Neuronal stem cell (in vitro differentiated cells): ENCODE data around the gene MICAL3.

Experiments used
- DNase-seq: peaks from one replicate; pipeline ENCODE4 v3.0.0-alpha.2; 2013; ENCODE audit warnings: low spot score
- H2AFZ ChIP-seq: one replicate; pipeline ENCODE4 v1.6.1; 2013; ENCODE audit warnings: mild to moderate bottlenecking, low read length, inconsistent platforms
- H2AK5ac ChIP-seq: 2 replicates; pipeline ENCODE4 v1.6.1; 2013; ENCODE audit warnings: low read depth, mild to moderate bottlenecking, inconsistent platforms, low read length, moderate library complexity, mixed read lengths
- H2BK120ac ChIP-seq: 2 replicates; pipeline ENCODE4 v1.6.1; 2013; ENCODE audit warnings: low read depth, mild to moderate bottlenecking, inconsistent platforms, low read length, moderate library complexity, mixed read lengths
- H2BK12ac ChIP-seq: one replicate; pipeline ENCODE4 v1.6.1; 2013; ENCODE audit warnings: low read length, inconsistent platforms
- H2BK15ac ChIP-seq: 2 replicates; pipeline ENCODE4 v1.6.1; 2013; ENCODE audit warnings: mild to moderate bottlenecking, low read length, inconsistent platforms, mixed read lengths
- H2BK5ac ChIP-seq: one replicate; pipeline ENCODE4 v1.6.1; 2013; ENCODE audit warnings: inconsistent platforms, mild to moderate bottlenecking, low read length, moderate library complexity
- H3K14ac ChIP-seq: one replicate; pipeline ENCODE4 v1.6.1; 2013; ENCODE audit warnings: low read length, inconsistent platforms
- H3K18ac ChIP-seq: 2 replicates; pipeline ENCODE4 v1.6.1; 2013; ENCODE audit warnings: low read length, inconsistent platforms
- H3K23ac ChIP-seq: 2 replicates; pipeline ENCODE4 v1.6.1; 2013; ENCODE audit warnings: low read depth, mild to moderate bottlenecking, mixed read lengths, low read length, inconsistent platforms; ENCODE audit not compliant: poor library complexity
- H3K27ac ChIP-seq: replicated peaks from 3 replicates; pipeline ENCODE4 v1.5.1; 2013; ENCODE audit warnings: low read length, inconsistent platforms
- H3K27me3 ChIP-seq, 3 experiments: 2 replicates each; pipeline ENCODE4 v1.6.1; 2013; ENCODE audit warnings: low read length in 3 of 3, mild to moderate bottlenecking in 2 of 3, inconsistent platforms in 1 of 3, low read depth in 1 of 3, mixed read lengths in 1 of 3, moderate library complexity in 1 of 3; ENCODE audit not compliant: control insufficient read depth in 3 of 3, insufficient read depth in 3 of 3
- H3K36me3 ChIP-seq, 2 donors: replicated peaks in 1 of 2; 2 replicates each; pipeline ENCODE4 v1.6.1; 2013; ENCODE audit warnings: low read length in 2 of 2; ENCODE audit not compliant: control insufficient read depth in 2 of 2, insufficient read depth in 2 of 2
- H3K4ac ChIP-seq: 2 replicates; pipeline ENCODE4 v1.6.1; 2013; ENCODE audit warnings: inconsistent platforms, mild to moderate bottlenecking, low read length, moderate library complexity
- H3K4me1 ChIP-seq, 2 donors: 1 replicate in 1 of 2; 2 replicates in 1 of 2; pipeline ENCODE4 v1.6.1; 2013; ENCODE audit warnings: low read length in 2 of 2, low read depth in 1 of 2; ENCODE audit not compliant: control insufficient read depth in 2 of 2, insufficient read depth in 1 of 2
- H3K4me2 ChIP-seq: one replicate; pipeline ENCODE4 v1.6.1; 2013; ENCODE audit warnings: mild to moderate bottlenecking, low read length, inconsistent platforms; ENCODE audit not compliant: insufficient read depth, poor library complexity, severe bottlenecking
- H3K4me3 ChIP-seq, 2 donors: 2 replicates each; pipeline ENCODE4 v1.5.1; 2013; ENCODE audit warnings: low read length in 2 of 2, mild to moderate bottlenecking in 2 of 2, inconsistent platforms in 1 of 2, moderate library complexity in 1 of 2
- H3K79me1 ChIP-seq: one replicate; pipeline ENCODE4 v1.6.1; 2013; ENCODE audit warnings: low read depth, mild to moderate bottlenecking, inconsistent platforms, low read length, moderate library complexity
- H3K9ac ChIP-seq: one replicate; pipeline ENCODE4 v1.6.1; 2013; ENCODE audit warnings: mild to moderate bottlenecking, low read depth, low read length, inconsistent platforms; ENCODE audit not compliant: poor library complexity
- H3K9me3 ChIP-seq, 2 donors: replicated peaks in 1 of 2; 2 replicates each; pipeline versions ENCODE3 to v1.6.1; 2013; ENCODE audit warnings: low read length in 2 of 2, mild to moderate bottlenecking in 2 of 2, inconsistent platforms in 1 of 2, low read depth in 1 of 2, mixed read lengths in 1 of 2, moderate library complexity in 1 of 2; ENCODE audit not compliant: control insufficient read depth in 2 of 2, insufficient read depth in 1 of 2
- H4K8ac ChIP-seq: one replicate; pipeline ENCODE4 v1.6.1; 2013; ENCODE audit warnings: low read depth, mild to moderate bottlenecking, inconsistent platforms, low read length, moderate library complexity
- H4K91ac ChIP-seq: one replicate; pipeline ENCODE4 v1.6.1; 2013; ENCODE audit warnings: low read length, low read depth, mild to moderate bottlenecking, inconsistent platforms; ENCODE audit not compliant: poor library complexity
- WGBS, 2 donors: extraction: QIAGEN DNeasy Blood & Tissue Kit; methylation state at CpG; one replicate each; pipeline ENCODE4 v1.1.7; 2013; ENCODE audit warnings: missing lambda C conversion rate in 2 of 2, mixed read lengths in 1 of 2; ENCODE audit not compliant: insufficient read length in 2 of 2, insufficient replicate concordance in 1 of 2; ENCODE audit errors: extremely low coverage in 2 of 2; 5-methylcytosine and 5-hydroxymethylcytosine counted together

Gene MICAL3

DNA sequence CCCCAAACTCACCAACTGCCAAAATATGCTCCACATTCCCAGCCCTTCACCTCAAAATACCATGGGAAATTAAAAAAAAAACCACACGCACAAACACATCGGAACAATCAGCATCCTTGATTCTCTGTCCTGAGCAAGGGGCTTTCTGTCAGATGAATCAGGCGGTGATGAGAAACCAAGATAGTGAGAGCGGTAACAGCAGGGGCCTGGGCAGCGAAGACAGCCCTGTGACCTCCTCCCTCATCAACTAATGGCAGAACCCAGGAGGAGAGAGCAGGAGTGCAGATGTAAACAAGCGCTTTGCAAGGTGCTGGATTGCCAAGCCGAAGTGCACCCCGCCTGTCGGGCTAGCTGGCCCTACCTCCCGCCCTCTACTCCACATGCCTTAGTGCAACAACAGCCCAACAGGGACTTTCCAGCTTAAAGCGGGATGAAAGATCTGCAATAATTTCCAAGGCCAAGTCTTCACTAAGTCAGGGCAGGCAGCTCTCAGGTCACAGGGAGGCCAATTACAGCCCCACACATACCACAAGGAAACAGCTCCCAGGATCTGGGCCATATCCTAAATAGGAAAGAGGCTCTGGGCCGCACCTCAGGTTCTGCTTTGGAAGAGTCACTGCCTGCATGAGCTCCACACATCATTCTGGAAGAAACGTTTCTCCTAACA, 177.9 kb downstream of the MICAL3 start:
- H3K18ac ChIP-seq = no peak overlapping the region
- H2BK15ac ChIP-seq = no peak overlapping the region
- H2AK5ac ChIP-seq = no peak overlapping the region
- H3K14ac ChIP-seq = no peak overlapping the region
- no peak overlapping the region for H2BK120ac ChIP-seq
- H3K27ac ChIP-seq = no peak overlapping the region
- no peaks in the 10 kb centered on the region for H3K9me3 ChIP-seq
- no peak overlapping the region for H4K8ac ChIP-seq
- H3K4me3 ChIP-seq = no peak overlapping the region
- H2BK12ac ChIP-seq = no peak overlapping the region
- no peak overlapping the region for H3K4me2 ChIP-seq
- H3K4me1 ChIP-seq = peaks cover 0 to 11% of the 10 kb centered on the region in 2 donors
- no peak for DNase-seq
- H3K9ac ChIP-seq = no peak overlapping the region
- H2AFZ ChIP-seq = no peak overlapping the region
- no peaks in the 10 kb centered on the region for H3K27me3 ChIP-seq
- H3K23ac ChIP-seq = peak overlapping the region; percentile 9
- H3K36me3 ChIP-seq = peaks cover 0 to 1% of the 10 kb centered on the region in 2 donors
- WGBS, 2 donors = no CpG with 5 or more reads among the region's 13 CpGs
- H3K4ac ChIP-seq = no peak overlapping the region
- H3K79me1 ChIP-seq = no peaks in the 10 kb centered on the region
- no peak overlapping the region for H4K91ac ChIP-seq
- peak overlapping the region; percentile 19 for H2BK5ac ChIP-seq

DNA sequence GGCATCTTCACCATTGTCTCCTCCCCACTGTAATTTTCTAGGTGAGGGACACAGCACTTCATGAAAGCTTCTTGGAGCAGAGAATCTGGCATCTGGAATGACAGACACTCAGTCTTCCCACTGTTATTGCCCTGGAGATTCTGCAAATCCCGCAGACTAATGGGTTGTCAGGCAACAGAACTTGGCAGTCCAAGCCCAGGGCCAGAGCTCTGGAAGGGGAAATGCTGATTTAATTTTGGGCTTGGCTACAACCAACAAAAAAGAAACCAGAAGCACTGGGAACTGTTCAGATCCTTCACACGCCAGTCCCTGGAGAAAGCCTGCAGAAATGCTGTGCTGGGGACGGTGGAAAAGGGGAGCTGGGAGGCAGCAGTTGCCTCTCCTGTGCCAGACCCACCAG, 178.6 kb downstream of the MICAL3 start:
- H3K9ac ChIP-seq = no peak overlapping the region
- no peaks in the 10 kb centered on the region for H3K9me3 ChIP-seq
- no peak overlapping the region for H3K23ac ChIP-seq
- H2BK5ac ChIP-seq = no peak overlapping the region
- no CpG with 5 or more reads among the region's 3 CpGs for WGBS, 2 donors
- H3K4me2 ChIP-seq = no peak overlapping the region
- no peak overlapping the region for H4K91ac ChIP-seq
- H3K27me3 ChIP-seq = no peaks in the 10 kb centered on the region
- no peak overlapping the region for H3K14ac ChIP-seq
- no peak overlapping the region for H2BK12ac ChIP-seq
- H3K36me3 ChIP-seq = peaks cover 4 to 8% of the 10 kb centered on the region in 2 donors
- H3K4me1 ChIP-seq = peaks cover 0 to 6% of the 10 kb centered on the region in 2 donors
- no peak overlapping the region for H3K27ac ChIP-seq
- H2AK5ac ChIP-seq = no peak overlapping the region
- no peaks in the 10 kb centered on the region for H3K79me1 ChIP-seq
- no peak for DNase-seq
- H2BK120ac ChIP-seq = no peak overlapping the region
- H3K18ac ChIP-seq = no peak overlapping the region
- H3K4me3 ChIP-seq = no peak overlapping the region
- H2AFZ ChIP-seq = no peak overlapping the region
- no peak overlapping the region for H3K4ac ChIP-seq
- H4K8ac ChIP-seq = no peak overlapping the region
- H2BK15ac ChIP-seq = no peak overlapping the region

DNA sequence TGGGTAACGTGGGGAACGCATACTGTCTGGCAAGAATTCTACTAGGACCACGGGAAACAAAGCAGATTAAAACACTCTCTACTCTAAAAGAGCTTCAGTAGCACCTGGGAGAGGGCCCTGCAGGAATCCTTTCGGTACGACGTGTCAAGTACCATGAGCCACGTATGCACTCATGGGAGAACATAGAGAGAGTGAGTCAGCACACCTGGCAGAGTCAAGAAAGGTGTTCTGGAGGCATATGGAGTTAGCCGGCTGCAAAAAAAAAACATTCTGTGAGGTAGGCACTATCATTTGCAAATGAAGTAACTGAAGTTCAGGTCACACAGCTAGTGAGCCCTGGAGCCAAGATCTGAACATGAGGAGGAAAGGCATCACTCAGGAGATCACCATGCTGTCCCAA, 179.0 kb downstream of the MICAL3 start:
- no peak overlapping the region for H2BK15ac ChIP-seq
- H3K14ac ChIP-seq = no peak overlapping the region
- H3K27ac ChIP-seq = no peak overlapping the region
- no peak overlapping the region for H4K91ac ChIP-seq
- no peak overlapping the region for H3K18ac ChIP-seq
- no peak overlapping the region for H2BK12ac ChIP-seq
- WGBS, 2 donors = no CpG with 5 or more reads among the region's 8 CpGs
- H3K36me3 ChIP-seq = peaks cover 7 to 13% of the 10 kb centered on the region in 2 donors
- no peak overlapping the region for H2AK5ac ChIP-seq
- no peak overlapping the region for H3K9ac ChIP-seq
- H2BK120ac ChIP-seq = no peak overlapping the region
- H4K8ac ChIP-seq = no peak overlapping the region
- no peak overlapping the region for H3K23ac ChIP-seq
- H3K4me1 ChIP-seq = peaks cover 0 to 5% of the 10 kb centered on the region in 2 donors
- no peak overlapping the region for H2BK5ac ChIP-seq
- H3K4me3 ChIP-seq = no peak overlapping the region
- DNase-seq = no peak
- H3K9me3 ChIP-seq = no peaks in the 10 kb centered on the region
- no peak overlapping the region for H3K4me2 ChIP-seq
- no peaks in the 10 kb centered on the region for H3K27me3 ChIP-seq
- no peak overlapping the region for H3K4ac ChIP-seq
- H2AFZ ChIP-seq = no peak overlapping the region
- no peaks in the 10 kb centered on the region for H3K79me1 ChIP-seq

DNA sequence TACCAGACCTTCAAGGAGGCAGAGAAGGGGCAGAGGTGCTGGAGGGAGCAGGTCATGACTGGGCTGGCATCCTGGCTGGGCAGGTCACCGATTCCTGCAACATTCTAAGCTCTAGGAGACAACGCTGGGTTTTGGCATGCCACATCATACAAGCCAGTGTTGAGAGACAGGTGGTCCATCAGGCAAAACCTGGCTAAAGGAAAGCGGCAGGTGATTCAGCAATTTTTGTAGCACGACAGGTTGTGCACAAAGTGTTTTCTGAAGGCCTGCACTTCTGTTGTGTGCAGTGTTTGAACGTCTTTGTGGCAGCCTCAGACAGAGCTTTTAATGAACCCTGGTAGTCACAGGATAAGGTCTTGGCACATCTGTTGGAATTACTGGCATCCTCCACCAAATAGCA, 180.2 kb downstream of the MICAL3 start:
- Histone ChIP-seq H3K14ac (no peak overlapping the region), H4K91ac (no peak overlapping the region), H2BK12ac (no peak overlapping the region), H3K4me2 (no peak overlapping the region), H3K23ac (no peak overlapping the region), H2BK15ac (no peak overlapping the region), H3K9me3 (no peaks in the 10 kb centered on the region), H3K4me3 (no peak overlapping the region), H4K8ac (no peak overlapping the region), H3K27ac (no peak overlapping the region), H3K4me1 (peaks cover 0 to 5% of the 10 kb centered on the region in 2 donors), H3K18ac (peak overlapping the region; percentile 35), H2AFZ (no peak overlapping the region), H2AK5ac (no peak overlapping the region), H2BK5ac (no peak overlapping the region), H3K79me1 (no peaks in the 10 kb centered on the region), H3K36me3 (peaks cover 8 to 15% of the 10 kb centered on the region in 2 donors), H3K9ac (no peak overlapping the region), H3K27me3 (no peaks in the 10 kb centered on the region), H3K4ac (no peak overlapping the region), H2BK120ac (no peak overlapping the region)
- no peak for DNase-seq
- no CpG with 5 or more reads among the region's 5 CpGs for WGBS, 2 donors
